ENCODE results near the gene SAPCD2.
"Not testable (repeated sequence)": the region's sequence is repeated elsewhere in the genome, so short reads cannot be mapped to it uniquely, and the experiment has no call there.

- TF ChIP-seq CTCF (conservative IDR thresholded peaks at IDR 0.05; ENCODE audit: low read depth, low read length); EZH2 (IDR thresholded peaks at IDR 0.05; ENCODE audit: borderline replicate concordance, low read depth, low read length, poor library complexity, severe bottlenecking): not testable (repeated sequence)
These were observed 7.6 kb downstream of the SAPCD2 start for GRCh38 chr9:137062798-137063197.
